Measurements from ENCODE around the gene SLCO4C1.

DNA sequence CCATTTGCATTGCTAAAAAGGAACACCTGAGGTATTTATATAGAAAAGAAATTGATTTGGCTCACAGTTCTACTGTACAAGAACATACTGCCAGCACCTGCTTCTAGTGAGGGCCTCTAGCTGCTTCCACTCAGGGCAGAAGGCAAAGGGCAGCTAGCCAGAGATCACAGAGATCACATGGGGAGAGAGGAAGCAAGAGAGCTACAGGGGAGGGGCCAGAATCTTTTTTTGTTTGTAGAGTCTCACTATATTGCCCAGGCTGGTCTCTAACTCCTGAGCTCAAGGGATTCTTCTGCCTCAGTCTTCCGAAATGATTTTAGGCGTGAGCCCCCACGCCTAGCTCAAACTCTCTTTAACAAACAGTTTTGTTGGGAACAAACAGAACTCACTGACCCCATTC lies 6.1 kb downstream of the SLCO4C1 start:
- TF ChIP-seq ZNF274 (IDR thresholded peaks at IDR 0.05; ENCODE audit: low read depth, low read length) (no peak), SUZ12 (IDR thresholded peaks at IDR 0.05; ENCODE audit: extremely low read depth, insufficient read depth, insufficient read length) (no peak), YY1 (IDR thresholded peaks at IDR 0.05; ENCODE audit: insufficient read depth, insufficient read length) (no peak)
